ENCODE results near the gene OR56B1.
"Not testable (repeated sequence)": the region's sequence is repeated elsewhere in the genome, so short reads cannot be mapped to it uniquely, and the experiment has no call there.

The OR56B1 gene

GRCh38 chr11:5736396-5736795, at the start of gene OR56B1:
Gene OR56B1 (plus strand): TSS chr11:5736448. CDS start chr11:5736517, 69 bp downstream.
- DNase-seq, result no peak

- DNase-seq, result no peak
Measured at GRCh38 chr11:5688482-5688881, 47.8 kb upstream of the OR56B1 start.

- DNase-seq, result peak; percentile 24
Measured at GRCh38 chr11:5689551-5689983, 46.7 kb upstream of the OR56B1 start, which contains the start of gene TRIM22. Gene TRIM22 (plus strand): TSS chr11:5689790. CDS start chr11:5696233, 6,443 bp downstream.

- DNase-seq, result no peak
Measured at GRCh38 chr11:5690216-5690615, 46.0 kb upstream of the OR56B1 start.

GRCh38 chr11:5690736-5691135, 45.5 kb upstream of the OR56B1 start:
- DNase-seq, result no peak

GRCh38 chr11:5691238-5691963, 44.8 kb upstream of the OR56B1 start:
- DNase-seq, result not testable (repeated sequence)

- DNase-seq, result no peak
Measured at GRCh38 chr11:5691964-5692361, 44.3 kb upstream of the OR56B1 start.

- DNase-seq, result no peak
Measured at GRCh38 chr11:5694642-5695041, 41.6 kb upstream of the OR56B1 start.

GRCh38 chr11:5695580-5695979, 40.7 kb upstream of the OR56B1 start:
- no peak for DNase-seq

- no peak for DNase-seq
Measured at GRCh38 chr11:5696210-5696609, 40.0 kb upstream of the OR56B1 start.

- DNase-seq, result no peak
Measured at GRCh38 chr11:5698281-5698680, 38.0 kb upstream of the OR56B1 start.

GRCh38 chr11:5700421-5701054, 35.7 kb upstream of the OR56B1 start:
- DNase-seq, result no peak

- DNase-seq, result no peak
Measured at GRCh38 chr11:5701055-5701577, 35.1 kb upstream of the OR56B1 start.

- DNase-seq, result no peak
Measured at GRCh38 chr11:5703741-5704536, 32.3 kb upstream of the OR56B1 start.

GRCh38 chr11:5705688-5706087, 30.6 kb upstream of the OR56B1 start:
- DNase-seq, result no peak

GRCh38 chr11:5712507-5712906, 23.7 kb upstream of the OR56B1 start:
- no peak for DNase-seq

- DNase-seq, result no peak
Measured at GRCh38 chr11:5713695-5714094, 22.6 kb upstream of the OR56B1 start.

GRCh38 chr11:5716518-5716917, 19.7 kb upstream of the OR56B1 start:
- DNase-seq, result not testable (repeated sequence)

GRCh38 chr11:5719703-5720495, 16.3 kb upstream of the OR56B1 start:
- DNase-seq, result no peak

GRCh38 chr11:5722622-5723021, 13.6 kb upstream of the OR56B1 start:
- no peak for DNase-seq

- no peak for DNase-seq
Measured at GRCh38 chr11:5726351-5726750, 9.9 kb upstream of the OR56B1 start.

GRCh38 chr11:5727691-5728090, 8.6 kb upstream of the OR56B1 start:
- no peak for DNase-seq

- no peak for DNase-seq
Measured at GRCh38 chr11:5737091-5737490, 843 bp downstream of the OR56B1 start.

Data from activated CD4-positive, alpha-beta T cell treated with anti-CD3 and anti-CD28 coated beads, Interleukin-2, amount 50 U/mL, for 1 hour (primary cell).